K562 (cell line): ENCODE measurements around the gene AFF3. TPM values are rescaled to one million over a fixed set of nuclear protein-coding genes. Genes with fewer than 3 reads are reported as not detected.

ENCODE experiments used
- ATAC-seq: fragments of 200-7000 bp; cut with Tn5 transposase; 3 replicates; pipeline ENCODE4 v1.9.1; 2020; ENCODE audit warnings: moderate library complexity
- BruUV-seq: library from RNA; stranded (reverse); fragments of 400-500 nt; replicated peaks from 2 replicates; lab custom pipeline; 2021; lab: Mats Ljungman, UMichigan
- CTCF ChIA-PET: fragments of 300-600 bp; formaldehyde crosslinking; extraction: SDS; loops from one replicate; lab custom pipeline; 2021; ENCODE audit warnings: low intra/inter-chr PET ratio; lab: Yijun Ruan, JAX
- POLR2A ChIA-PET: fragments of 300-600, 350-650 bp; sonication (Branson Sonifier 250); formaldehyde crosslinking; extraction: SDS; loops from one replicate; lab custom pipeline; 2021; ENCODE audit warnings: antibody characterized with exemption, inconsistent platforms; lab: Yijun Ruan, JAX
- DNase-seq, 4 experiments: peaks; one replicate each; pipeline versions ENCODE4 v3.0.0 to v3.0.0-alpha.2; 2011 to 2018; ENCODE audit warnings: low spot score in 3 of 4, mixed read lengths in 3 of 4; ENCODE audit errors: extremely low read depth in 1 of 4
- FAIRE-seq: peaks from 2 replicates; lab custom pipeline; 2011; peaks lifted over from hg19 to GRCh38; lab: Jason Lieb, UNC
- H2AFZ ChIP-seq: 2 replicates; pipeline ENCODE4 v1.6.0; 2011; ENCODE audit warnings: low read depth, low read length, control low read depth, inconsistent platforms
- H3K27ac ChIP-seq: fragments of 200-600 bp; 3 replicates; pipeline ENCODE4 v1.8.0; 2011; ENCODE audit warnings: low read depth, mild to moderate bottlenecking, control low read depth, inconsistent platforms, low read length, moderate library complexity, mixed read lengths; ENCODE audit errors: extremely low read depth
- H3K27me3 ChIP-seq, 2 experiments: fragments of 300-600 bp in 1 of 2; 2 replicates in 1 of 2; 3 replicates in 1 of 2; pipeline versions ENCODE4 v1.6.0 to v1.8.0; 2011; ENCODE audit warnings: inconsistent platforms in 2 of 2, low read length in 2 of 2, mild to moderate bottlenecking in 1 of 2, mixed read lengths in 1 of 2, moderate library complexity in 1 of 2; ENCODE audit not compliant: control insufficient read depth in 2 of 2, insufficient read depth in 2 of 2
- H3K36me3 ChIP-seq: fragments of 300-600 bp; 3 replicates; pipeline ENCODE4 v1.8.0; 2011; ENCODE audit warnings: mild to moderate bottlenecking, low read length, inconsistent platforms; ENCODE audit not compliant: control insufficient read depth, insufficient read depth
- H3K4me1 ChIP-seq, 2 experiments: fragments of 200-600 bp in 1 of 2; replicated peaks in 1 of 2; 2 replicates in 1 of 2; 3 replicates in 1 of 2; pipeline versions ENCODE4 v1.5.1 to v1.8.0; 2011; ENCODE audit warnings: inconsistent platforms in 2 of 2, low read length in 2 of 2, mild to moderate bottlenecking in 1 of 2, mixed read lengths in 1 of 2, moderate library complexity in 1 of 2; ENCODE audit not compliant: control insufficient read depth in 2 of 2, insufficient read depth in 2 of 2
- H3K4me2 ChIP-seq: 2 replicates; pipeline ENCODE4 v1.6.1; 2011; ENCODE audit warnings: low read length, control low read depth, inconsistent platforms, mixed read lengths; ENCODE audit not compliant: insufficient read depth
- H3K4me3 ChIP-seq: fragments of 200-600 bp; sonication (generic), shearing (Covaris generic); 2 replicates; pipeline ENCODE4 v1.5.1; 2016; ENCODE audit warnings: control low read depth, inconsistent platforms
- H3K79me2 ChIP-seq: fragments of 200-600 bp; 3 replicates; pipeline ENCODE4 v1.8.0; 2011; ENCODE audit warnings: low read length, inconsistent platforms; ENCODE audit not compliant: control insufficient read depth, insufficient read depth
- H3K9ac ChIP-seq, 2 experiments: 2 replicates each; pipeline versions ENCODE4 v1.6.0 to v1.6.1; 2011; ENCODE audit warnings: low read depth in 2 of 2, low read length in 2 of 2, control low read depth in 1 of 2, inconsistent platforms in 1 of 2, mild to moderate bottlenecking in 1 of 2, mixed read lengths in 1 of 2; ENCODE audit not compliant: insufficient read depth in 1 of 2
- H3K9me1 ChIP-seq: one replicate; pipeline ENCODE4 v1.6.0; 2011; ENCODE audit warnings: inconsistent platforms, mild to moderate bottlenecking, low read length, moderate library complexity; ENCODE audit not compliant: control insufficient read depth, insufficient read depth
- H3K9me3 ChIP-seq: replicated peaks from 2 replicates; pipeline ENCODE4 v1.5.1; 2011; ENCODE audit warnings: low read depth, low read length, inconsistent platforms; ENCODE audit not compliant: control insufficient read depth, insufficient read depth
- H4K20me1 ChIP-seq: replicated peaks from 2 replicates; pipeline ENCODE4 v1.6.1; 2011; ENCODE audit warnings: low read length, inconsistent platforms, mixed read lengths; ENCODE audit not compliant: control insufficient read depth, insufficient read depth
- CEBPG ChIP-seq, 3 experiments: fragments of 200-800 bp in 1 of 3; sonication (Bioruptor generic) in 1 of 3; sonication (generic) in 1 of 3; formaldehyde crosslinking in 1 of 3; IDR thresholded peaks in 2 of 3; conservative IDR thresholded peaks in 1 of 3; 2 replicates each; pipeline versions ENCODE4 v1.6.1 to v1.8.0; 2016 to 2022; ENCODE audit warnings: missing compliant biosample characterization in 2 of 3, missing genetic modification characterization in 2 of 3, mild to moderate bottlenecking in 1 of 3, missing genetic modification reagents in 1 of 3
- FOSL1 ChIP-seq: fragments of 200-800 bp; sonication (Bioruptor generic); conservative IDR thresholded peaks from 2 replicates; pipeline ENCODE4 v1.6.1; 2016; ENCODE audit warnings: missing genetic modification characterization, missing compliant biosample characterization
- KLF13 ChIP-seq: fragments of 450-650 bp; IDR thresholded peaks from 2 replicates; pipeline ENCODE4 v1.6.1; 2016; ENCODE audit warnings: missing genetic modification characterization, low read depth, mild to moderate bottlenecking, missing compliant biosample characterization, moderate library complexity, borderline replicate concordance
- MLX ChIP-seq, 2 experiments: fragments of 450-650 bp in 1 of 2; sonication (generic) in 1 of 2; formaldehyde crosslinking; conservative IDR thresholded peaks; 2 replicates each; pipeline versions ENCODE4 v1.4.0 to v1.8.1; 2020 to 2022; ENCODE audit warnings: mild to moderate bottlenecking in 1 of 2, missing genetic modification reagents in 1 of 2
- RUNX1 ChIP-seq: sonication (generic); IDR thresholded peaks from 2 replicates; pipeline ENCODE4 v1.6.1; 2016; ENCODE audit warnings: antibody characterized with exemption, low read depth
- ZBTB49 ChIP-seq: sonication (generic); formaldehyde crosslinking; IDR thresholded peaks from 2 replicates; pipeline ENCODE4 v1.8.0; 2022; ENCODE audit warnings: missing genetic modification reagents, mild to moderate bottlenecking, borderline replicate concordance
- ZBTB7A ChIP-seq: IDR thresholded peaks from 2 replicates; pipeline ENCODE4 v1.6.1; 2011; ENCODE audit warnings: low read depth, mild to moderate bottlenecking, low read length, moderate library complexity, borderline replicate concordance; ENCODE audit not compliant: control insufficient read depth
- ZNF175 ChIP-seq: fragments of 200-800 bp; sonication (Bioruptor generic); IDR thresholded peaks from 2 replicates; pipeline ENCODE4 v1.6.1; 2016; ENCODE audit warnings: low read depth, mild to moderate bottlenecking, missing genetic modification characterization, missing compliant biosample characterization
- ZNF24 ChIP-seq: fragments of 450-650 bp; IDR thresholded peaks from 2 replicates; pipeline ENCODE4 v1.6.1; 2016
- ZNF512 ChIP-seq: IDR thresholded peaks from 2 replicates; pipeline ENCODE4 v1.6.1; 2016; ENCODE audit warnings: missing genetic modification characterization, missing compliant biosample characterization
- WGBS: fragments of 100-300 bp; shearing (Covaris generic); methylation state at CpG from one replicate; pipeline ENCODE4 v1.1.6; 2016; ENCODE audit warnings: low coverage, mixed read lengths; ENCODE audit not compliant: insufficient coverage; ENCODE audit errors: missing lambda C conversion rate; 5-methylcytosine and 5-hydroxymethylcytosine counted together
- in situ Hi-C: fragments of 300-500 bp; cut with MboI; formaldehyde crosslinking; loops from 4 replicates; pipeline ENCODE4 v1.15.0; 2018; ENCODE audit warnings: inconsistent platforms, mixed read lengths
- intact Hi-C: fragments of 100-400 bp; cut with micrococcal nuclease; formaldehyde crosslinking; loops from 2 replicates; pipeline ENCODE4 v1.14.2; 2022
- polyA plus RNA-seq, 8 experiments: library from polyadenylated mRNA; depleted of rRNA in 4 of 8; stranded (reverse) in 5 of 8; unstranded in 3 of 8; fragments of >200 nt; fragmentation: Nextera tagmentation in 2 of 8; fragmentation: Illumina TruSeq in 1 of 8; extraction: Ambion mirVana in 2 of 8; extraction: Trizol in 1 of 8; gene quantifications; 2 replicates each; pipeline versions ENCODE4 v1.2.1 to v1.2.3, GENCODE V29; 2011 to 2014; ENCODE audit warnings: inconsistent platforms in 1 of 8, missing spikeins in 1 of 8
- total RNA-seq, 7 experiments: library from RNA; depleted of rRNA in 6 of 7; stranded (reverse); fragments of >200 nt in 6 of 7; fragmentation: Illumina TruSeq in 2 of 7; extraction: Trizol in 2 of 7; gene quantifications; 2 replicates each; pipeline versions ENCODE4 v1.2.1 to v1.2.3, GENCODE V29; 2011 to 2021; ENCODE audit warnings: low replicate concordance in 1 of 7

The AFF3 gene
- total and polyA plus RNA-seq, 9 of the 15 experiments (the other 6 are each of a cell fraction or from before 2014, with no cell fraction given) = 0.02 to 0.11 TPM; not detected in 7

GRCh38 chr2:99629320-99629719 is 513.1 kb downstream of the AFF3 start:
- H3K4me3 ChIP-seq = no peak overlapping the region
- no peak for ATAC-seq
- no peak for TF ChIP-seq FOSL1
- TF ChIP-seq ZNF24 = no peak
- no peak for TF ChIP-seq CEBPG (CRISPR knock-in tag; IDR thresholded peaks at IDR 0.05)
- peak; percentile 38 to 53; a peak in 2 of 4 replicates for TF ChIP-seq CEBPG (tag; conservative IDR thresholded peaks at IDR 0.05 in 1 of 2, IDR thresholded peaks at IDR 0.05 in 1 of 2)
- TF ChIP-seq ZBTB7A = no peak
- TF ChIP-seq, all 486 proteins: peak for 1
- 5% methylated on average over 5 of the region's 5 CpGs for WGBS
- CTCF ChIA-PET = no interaction called here
- Histone ChIP-seq H3K9me1 (no peaks in the 10 kb centered on the region), H3K36me3 (no peaks in the 10 kb centered on the region), H2AFZ (no peak overlapping the region), H4K20me1 (no peaks in the 10 kb centered on the region), H3K27ac (no peak overlapping the region), H3K9me3 (no peaks in the 10 kb centered on the region), H3K4me2 (no peak overlapping the region), H3K79me2 (no peaks in the 10 kb centered on the region), H3K4me1 (no peaks in the 10 kb centered on the region), H3K9ac (no peak overlapping the region), H3K27me3 (peaks cover 0 to 10% of the 10 kb centered on the region in 2 experiments; a peak in 3 of 5 replicates)
- no peak for FAIRE-seq
- POLR2A ChIA-PET = no interaction called here
- no peak for DNase-seq
- in situ Hi-C loops (no loop called here), intact Hi-C loops (no loop called here)
- no TSS peak for BruUV-seq

- DNase-seq (no peak), FAIRE-seq (no peak)
- Histone ChIP-seq H3K36me3 (no peaks in the 10 kb centered on the region), H3K4me2 (no peak overlapping the region), H3K9ac (no peak overlapping the region), H3K4me3 (no peak overlapping the region)
- 0% methylated on average over 1 of the region's 1 CpG for WGBS
- TF ChIP-seq ZNF175 (CRISPR knock-in tag) = no peak
- TF ChIP-seq RUNX1 = no peak
- no peak for TF ChIP-seq ZBTB49 (CRISPR knock-in tag)
- TF ChIP-seq ZNF512 (tag) = peak; percentile 65; the same call in 1 of the 2 replicates
- TF ChIP-seq MLX (CRISPR knock-in tag; conservative IDR thresholded peaks at IDR 0.05) = no peak
- TF ChIP-seq KLF13 (tag) = no peak
- TF ChIP-seq, all 486 proteins: peak for 1
- no TSS peak for BruUV-seq
- CTCF ChIA-PET = no interaction called here
- Histone ChIP-seq H4K20me1 (no peaks in the 10 kb centered on the region), H3K4me1 (no peaks in the 10 kb centered on the region), H3K9me1 (no peaks in the 10 kb centered on the region), H3K27me3 (peaks cover 4 to 27% of the 10 kb centered on the region in 2 experiments; a peak in 3 of 5 replicates), H3K79me2 (no peaks in the 10 kb centered on the region), H3K9me3 (no peaks in the 10 kb centered on the region), H2AFZ (no peak overlapping the region), H3K27ac (no peak overlapping the region)
- in situ Hi-C loops = no loop called here
- no peak for ATAC-seq
- POLR2A ChIA-PET = interaction anchor here (0.8 kb wide), 1 partner anchor 9 kb away, joined by 3 read pairs; no protein-coding TSS in a partner anchor
- intact Hi-C loops = no loop called here
Observed at GRCh38 chr2:99626158-99626557, 516.2 kb downstream of the AFF3 start.
